IMR-90 (cell line): ENCODE data around the gene CTDSPL. TPM values are rescaled to one million over a fixed set of nuclear protein-coding genes. Genes with fewer than 3 reads are reported as not detected.
A peak's percentile ranks its signal among the peaks of the same experiment; 100 is the strongest.

Experiments
- ATAC-seq: fragments of 200-7000 bp; cut with Tn5 transposase; 2 replicates; pipeline ENCODE4 v1.9.1; 2020; ENCODE audit warnings: low read depth, mild to moderate bottlenecking, moderate library complexity
- BruUV-seq: library from RNA; stranded (reverse); fragments of 400-500 nt; replicated peaks from 2 replicates; lab custom pipeline; 2021; lab: Mats Ljungman, UMichigan
- CTCF ChIA-PET: fragments of 300-600 bp; formaldehyde crosslinking; extraction: SDS; loops from one replicate; lab custom pipeline; 2021; ENCODE audit warnings: antibody characterized with exemption; lab: Yijun Ruan, JAX
- POLR2A ChIA-PET: fragments of 300-600 bp; sonication (Branson Sonifier 250); formaldehyde crosslinking; loops from one replicate; lab custom pipeline; 2022; ENCODE audit warnings: antibody characterized with exemption; ENCODE audit not compliant: unreplicated experiment; lab: Charles Lee
- DNase-seq: peaks from one replicate; pipeline ENCODE4 v3.0.0; 2013
- H2AFZ ChIP-seq: replicated peaks from 2 replicates; pipeline ENCODE3; 2013; ENCODE audit warnings: low read length, mild to moderate bottlenecking; ENCODE audit not compliant: poor library complexity
- H2AK5ac ChIP-seq: 2 replicates; pipeline ENCODE4 v1.6.1; 2013; ENCODE audit warnings: low read depth, low read length, inconsistent platforms
- H2AK9ac ChIP-seq: replicated peaks from 2 replicates; pipeline ENCODE3; 2013; ENCODE audit warnings: mild to moderate bottlenecking, low read depth, low read length, moderate library complexity; ENCODE audit not compliant: poor library complexity
- H2BK120ac ChIP-seq: 2 replicates; pipeline ENCODE4 v1.6.1; 2013; ENCODE audit warnings: low read depth, low read length, inconsistent platforms
- H2BK15ac ChIP-seq: 3 replicates; pipeline ENCODE4 v1.6.1; 2013; ENCODE audit warnings: low read depth, low read length, inconsistent platforms
- H2BK20ac ChIP-seq: 2 replicates; pipeline ENCODE4 v1.6.1; 2013; ENCODE audit warnings: low read depth, mild to moderate bottlenecking, inconsistent platforms, low read length, moderate library complexity
- H2BK5ac ChIP-seq: 2 replicates; pipeline ENCODE4 v1.6.1; 2013; ENCODE audit warnings: mild to moderate bottlenecking, low read depth, low read length, inconsistent platforms; ENCODE audit not compliant: poor library complexity, severe bottlenecking
- H3K14ac ChIP-seq: replicated peaks from 2 replicates; pipeline ENCODE4 v1.6.1; 2013; ENCODE audit warnings: low read depth, low read length, inconsistent platforms
- H3K18ac ChIP-seq: 2 replicates; pipeline ENCODE4 v1.6.1; 2013; ENCODE audit warnings: low read depth, low read length, control low read depth
- H3K23ac ChIP-seq: 2 replicates; pipeline ENCODE4 v1.6.1; 2013; ENCODE audit warnings: low read depth, low read length, inconsistent platforms
- H3K27ac ChIP-seq: 2 replicates; pipeline ENCODE4 v1.5.1; 2013; ENCODE audit warnings: mild to moderate bottlenecking, control low read depth, low read length; ENCODE audit not compliant: insufficient read depth
- H3K27me3 ChIP-seq: 2 replicates; pipeline ENCODE4 v1.6.1; 2013; ENCODE audit warnings: low read length; ENCODE audit not compliant: control insufficient read depth, insufficient read depth
- H3K36me3 ChIP-seq: 2 replicates; pipeline ENCODE4 v1.6.1; 2013; ENCODE audit warnings: low read length, mixed read lengths; ENCODE audit not compliant: control insufficient read depth, insufficient read depth
- H3K4ac ChIP-seq: 2 replicates; pipeline ENCODE4 v1.6.1; 2013; ENCODE audit warnings: low read depth, low read length, inconsistent platforms
- H3K4me1 ChIP-seq: 2 replicates; pipeline ENCODE4 v1.6.1; 2013; ENCODE audit warnings: low read length, mixed read lengths; ENCODE audit not compliant: control insufficient read depth, insufficient read depth
- H3K4me2 ChIP-seq: 2 replicates; pipeline ENCODE4 v1.6.1; 2013; ENCODE audit warnings: low read depth, mild to moderate bottlenecking, control low read depth, low read length, moderate library complexity
- H3K4me3 ChIP-seq: 2 replicates; pipeline ENCODE4 v1.5.1; 2013; ENCODE audit warnings: low read depth, mild to moderate bottlenecking, control low read depth, low read length, moderate library complexity; ENCODE audit not compliant: insufficient read depth
- H3K56ac ChIP-seq: 2 replicates; pipeline ENCODE4 v1.6.1; 2013; ENCODE audit warnings: low read length, inconsistent platforms; ENCODE audit not compliant: insufficient read depth; ENCODE audit errors: extremely low read depth
- H3K79me1 ChIP-seq, 2 experiments: 2 replicates each; pipeline ENCODE4 v1.6.1; 2013; ENCODE audit warnings: low read length in 2 of 2, inconsistent platforms in 1 of 2, low read depth in 1 of 2
- H3K9ac ChIP-seq: 2 replicates; pipeline ENCODE4 v1.6.1; 2013; ENCODE audit warnings: low read depth, low read length, control low read depth
- H3K9me1 ChIP-seq: 2 replicates; pipeline ENCODE4 v1.6.1; 2013; ENCODE audit warnings: low read length, inconsistent platforms; ENCODE audit not compliant: insufficient read depth
- H3K9me3 ChIP-seq: 2 replicates; pipeline ENCODE4 v1.6.1; 2013; ENCODE audit warnings: low read length; ENCODE audit not compliant: control insufficient read depth, insufficient read depth
- H4K20me1 ChIP-seq: 2 replicates; pipeline ENCODE4 v1.6.1; 2013; ENCODE audit warnings: low read length, inconsistent platforms; ENCODE audit not compliant: insufficient read depth
- H4K5ac ChIP-seq: 2 replicates; pipeline ENCODE4 v1.6.1; 2013; ENCODE audit warnings: mild to moderate bottlenecking, low read depth, low read length, control low read depth
- H4K8ac ChIP-seq, 2 experiments: 2 replicates each; pipeline ENCODE4 v1.6.1; 2013; ENCODE audit warnings: low read depth in 2 of 2, low read length in 2 of 2, control low read depth in 1 of 2, inconsistent platforms in 1 of 2
- H4K91ac ChIP-seq: 2 replicates; pipeline ENCODE4 v1.6.1; 2013; ENCODE audit warnings: low read depth, low read length, inconsistent platforms; ENCODE audit not compliant: insufficient read depth
- BHLHE40 ChIP-seq: fragments of 150-350 bp; IDR thresholded peaks from 2 replicates; pipeline ENCODE4 v1.6.1; 2016; ENCODE audit warnings: mild to moderate bottlenecking, low read depth, low read length
- CEBPB ChIP-seq: IDR thresholded peaks from 2 replicates; pipeline ENCODE4 v1.6.1; 2012; ENCODE audit warnings: low read depth, low read length, improper control_type of control experiment
- CHD1 ChIP-seq: IDR thresholded peaks from 2 replicates; pipeline ENCODE4 v1.6.1; 2012; ENCODE audit warnings: low read depth, low read length, improper control_type of control experiment
- CTCF ChIP-seq: conservative IDR thresholded peaks from 2 replicates; pipeline ENCODE4 v1.5.1; 2012; ENCODE audit warnings: mild to moderate bottlenecking, low read depth, low read length, improper control_type of control experiment
- ELK1 ChIP-seq: fragments of 150-350 bp; IDR thresholded peaks from 2 replicates; pipeline ENCODE4 v1.6.1; 2016; ENCODE audit warnings: low read depth, mild to moderate bottlenecking, low read length, moderate library complexity, borderline replicate concordance
- FOS ChIP-seq: fragments of 150-350 bp; IDR thresholded peaks from 2 replicates; pipeline ENCODE4 v1.6.1; 2016; ENCODE audit warnings: low read depth, low read length
- MAFK ChIP-seq: IDR thresholded peaks from 2 replicates; pipeline ENCODE4 v1.6.1; 2012; ENCODE audit warnings: low read depth, low read length, improper control_type of control experiment
- MAZ ChIP-seq: IDR thresholded peaks from 2 replicates; pipeline ENCODE4 v1.6.1; 2012; ENCODE audit warnings: low read depth, mild to moderate bottlenecking, low read length, improper control_type of control experiment, moderate library complexity, borderline replicate concordance
- MXI1 ChIP-seq: IDR thresholded peaks from 2 replicates; pipeline ENCODE4 v1.6.1; 2012; ENCODE audit warnings: low read depth, mild to moderate bottlenecking, low read length, moderate library complexity, borderline replicate concordance
- NFE2L2 ChIP-seq: fragments of 150-350 bp; IDR thresholded peaks from 2 replicates; pipeline ENCODE4 v1.6.1; 2016; ENCODE audit warnings: low read depth, mild to moderate bottlenecking, low read length
- POLR2A ChIP-seq: IDR thresholded peaks from 2 replicates; pipeline ENCODE4 v1.6.1; 2012; ENCODE audit warnings: mild to moderate bottlenecking, low read depth, low read length
- RAD21 ChIP-seq: IDR thresholded peaks from 2 replicates; pipeline ENCODE4 v1.6.1; 2012; ENCODE audit warnings: low read length, improper control_type of control experiment
- RCOR1 ChIP-seq: IDR thresholded peaks from 2 replicates; pipeline ENCODE4 v1.6.1; 2012; ENCODE audit warnings: mild to moderate bottlenecking, low read length, improper control_type of control experiment; ENCODE audit not compliant: insufficient replicate concordance
- RFX5 ChIP-seq: IDR thresholded peaks from 2 replicates; pipeline ENCODE4 v1.8.0; 2012; ENCODE audit warnings: low read depth, mild to moderate bottlenecking, low read length, moderate library complexity
- SMC3 ChIP-seq: fragments of 150-350 bp; IDR thresholded peaks from 2 replicates; pipeline ENCODE4 v1.6.1; 2016; ENCODE audit warnings: low read depth, mild to moderate bottlenecking, antibody characterized with exemption, low read length, moderate library complexity
- USF2 ChIP-seq: fragments of 150-350 bp; IDR thresholded peaks from 2 replicates; pipeline ENCODE4 v1.6.1; 2017; ENCODE audit warnings: mild to moderate bottlenecking, antibody characterized with exemption, low read length, low read depth
- WGBS, 2 experiments: methylation state at CpG; one replicate each; pipeline versions ENCODE4 v1.1.5 to v1.1.7; 2013; ENCODE audit warnings: missing lambda C conversion rate in 2 of 2; ENCODE audit not compliant: insufficient read length in 1 of 2; ENCODE audit errors: extremely low coverage in 2 of 2; 5-methylcytosine and 5-hydroxymethylcytosine counted together
- dilution Hi-C: fragments of 300-500 bp; cut with HindIII; formaldehyde crosslinking; loops from one replicate; pipeline ENCODE4 v1.14.3; 2018; ENCODE audit warnings: low sequenced_read_pairs; ENCODE audit not compliant: unreplicated experiment
- in situ Hi-C: fragments of 300-500 bp; cut with MboI; formaldehyde crosslinking; loops from 3 replicates; pipeline ENCODE4 v1.14.3; 2019; ENCODE audit warnings: low sequenced_read_pairs, inconsistent platforms, mixed read lengths
- intact Hi-C: fragments of 100-400 bp; cut with micrococcal nuclease; formaldehyde crosslinking; loops from 2 replicates; pipeline ENCODE4 v1.10.0; 2022
- polyA plus RNA-seq, 3 experiments: library from polyadenylated mRNA; depleted of rRNA; stranded (reverse); fragments of >200 nt; gene quantifications; 2 replicates each; pipeline ENCODE4 v1.2.3, GENCODE V29; 2012; ENCODE audit warnings: low replicate concordance in 1 of 3
- total RNA-seq: library from RNA; depleted of rRNA; stranded (reverse); fragments of >200 nt; gene quantifications from 2 replicates; pipeline ENCODE4 v1.2.3, GENCODE V29; 2012

Gene CTDSPL
- total and polyA plus RNA-seq, 2 of the 4 experiments (the other 2 are of a cell fraction): 24.5 to 29.0 TPM

- Histone ChIP-seq H4K8ac (no peak overlapping the region), H2BK5ac (no peak overlapping the region), H2AK9ac (no peak overlapping the region), H4K5ac (no peak overlapping the region), H3K4ac (no peak overlapping the region), H3K4me1 (peaks cover 25% of the 10 kb centered on the region), H2AFZ (no peak overlapping the region), H3K27me3 (no peaks in the 10 kb centered on the region), H3K4me2 (no peak overlapping the region), H2AK5ac (no peak overlapping the region), H4K91ac (no peak overlapping the region), H3K18ac (no peak overlapping the region), H3K79me1 (peaks cover 54 to 83% of the 10 kb centered on the region in 2 experiments), H2BK15ac (no peak overlapping the region), H4K20me1 (peaks cover 29% of the 10 kb centered on the region), H3K27ac (no peak overlapping the region), H3K36me3 (peaks cover 2% of the 10 kb centered on the region; the same call in 1 of the 2 replicates), H3K9me3 (no peaks in the 10 kb centered on the region), H3K4me3 (no peak overlapping the region), H3K14ac (no peak overlapping the region), H3K9ac (no peak overlapping the region), H3K9me1 (peaks cover 35% of the 10 kb centered on the region), H3K23ac (no peak overlapping the region), H3K56ac (no peak overlapping the region; the same call in 1 of the 2 replicates), H2BK120ac (no peak overlapping the region), H2BK20ac (peak overlapping the region; percentile 19; the same call in 1 of the 2 replicates)
- in situ Hi-C loops: no loop called here
- dilution Hi-C loops: no loop called here
- ATAC-seq (no peak), DNase-seq (no peak)
- WGBS, 2 experiments: no CpG with 5 or more reads among the region's 1 CpG
- POLR2A ChIA-PET: no interaction called here
- CTCF ChIA-PET: no interaction called here
- intact Hi-C loops: no loop called here
- TF ChIP-seq RAD21 (no peak), CEBPB (no peak), MXI1 (no peak), USF2 (no peak), SMC3 (no peak), MAZ (no peak), BHLHE40 (no peak), NFE2L2 (no peak), RCOR1 (no peak), RFX5 (no peak), POLR2A (no peak), MAFK (no peak), ELK1 (no peak), CHD1 (no peak), CTCF (no peak), FOS (no peak)
- no TSS peak for BruUV-seq
Observed at GRCh38 chr3:37905346-37905745, 43.7 kb downstream of the CTDSPL start.
